Stimulated activated naive CD8-positive, alpha-beta T cell treated with anti-CD3 and anti-CD28 coated beads, Interleukin-15, Interleukin-2, amounts not matched to agents 100 ng/mL and 50 ng/mL, for 24 hours (primary cell): ENCODE results near the gene LRFN3.

Source experiments
- H3K27ac Mint-ChIP-seq: one replicate; pipeline ENCODE4 v1.8.0; 2021; ENCODE audit warnings: mild to moderate bottlenecking, mixed read lengths
- H3K27me3 Mint-ChIP-seq: one replicate; pipeline ENCODE4 v1.8.0; 2021; ENCODE audit warnings: mixed read lengths
- H3K36me3 Mint-ChIP-seq: one replicate; pipeline ENCODE4 v1.8.0; 2021; ENCODE audit warnings: low read depth, mixed read lengths
- H3K4me1 Mint-ChIP-seq: one replicate; pipeline ENCODE4 v1.8.0; 2021; ENCODE audit warnings: low read depth, mixed read lengths
- H3K4me3 Mint-ChIP-seq: one replicate; pipeline ENCODE4 v1.8.0; 2021; ENCODE audit warnings: mild to moderate bottlenecking, mixed read lengths
- H3K9me3 Mint-ChIP-seq: one replicate; pipeline ENCODE4 v1.8.0; 2021; ENCODE audit warnings: mixed read lengths

The LRFN3 gene

GRCh38 chr19:35919306-35919705, 16.9 kb upstream of the LRFN3 start:
- Mint-ChIP-seq H3K4me1 (peaks cover 4% of the 10 kb centered on the region), H3K27ac (no peak overlapping the region), H3K36me3 (no peaks in the 10 kb centered on the region), H3K9me3 (no peaks in the 10 kb centered on the region), H3K27me3 (no peaks in the 10 kb centered on the region), H3K4me3 (no peak overlapping the region)

DNA sequence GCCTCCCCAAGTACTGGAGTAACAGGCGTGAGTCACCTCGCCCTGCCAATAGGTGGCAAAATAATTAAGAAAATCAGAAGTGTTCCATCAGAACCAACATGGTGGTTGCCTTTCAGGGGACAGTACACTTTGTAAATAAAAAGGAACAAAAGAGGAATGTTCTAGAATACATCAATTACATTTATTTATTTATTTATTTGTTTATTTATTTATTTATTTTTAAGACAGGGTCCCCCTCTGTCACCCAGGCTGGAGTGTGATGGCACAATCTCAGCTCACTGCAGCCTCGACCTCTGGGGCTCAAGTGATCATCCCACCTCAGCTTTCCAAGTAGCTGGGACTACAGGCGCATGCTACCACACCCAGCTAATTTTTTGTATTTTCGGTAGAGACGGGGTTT, 15.2 kb upstream of the LRFN3 start:
- H3K4me1 Mint-ChIP-seq, result no peaks in the 10 kb centered on the region
- H3K36me3 Mint-ChIP-seq, result no peaks in the 10 kb centered on the region
- no peak overlapping the region for H3K4me3 Mint-ChIP-seq
- no peaks in the 10 kb centered on the region for H3K27me3 Mint-ChIP-seq
- H3K27ac Mint-ChIP-seq, result no peak overlapping the region
- peaks cover 6% of the 10 kb centered on the region for H3K9me3 Mint-ChIP-seq

DNA sequence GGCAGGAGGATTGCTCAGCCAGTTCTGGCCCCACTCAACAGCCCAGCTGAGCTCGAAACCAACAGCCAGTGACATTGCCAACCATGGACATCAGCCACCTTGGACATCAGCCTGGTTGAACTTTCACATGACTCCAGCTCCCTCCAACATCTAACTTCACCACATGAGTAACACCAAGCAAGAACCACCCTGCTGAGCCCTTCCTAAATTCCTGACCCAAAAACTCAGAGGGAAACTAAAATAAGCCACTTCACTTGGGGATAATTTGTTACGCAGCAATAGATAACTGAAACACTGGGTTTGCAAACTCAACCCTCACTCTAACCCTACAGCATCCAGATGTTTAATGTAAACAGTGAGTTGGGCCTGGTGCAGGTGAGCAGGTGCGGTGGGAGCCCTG, 10.7 kb upstream of the LRFN3 start:
- no peaks in the 10 kb centered on the region for H3K36me3 Mint-ChIP-seq
- no peak overlapping the region for H3K27ac Mint-ChIP-seq
- no peaks in the 10 kb centered on the region for H3K27me3 Mint-ChIP-seq
- peaks cover 8% of the 10 kb centered on the region for H3K9me3 Mint-ChIP-seq
- no peak overlapping the region for H3K4me3 Mint-ChIP-seq
- peaks cover 20% of the 10 kb centered on the region for H3K4me1 Mint-ChIP-seq

DNA sequence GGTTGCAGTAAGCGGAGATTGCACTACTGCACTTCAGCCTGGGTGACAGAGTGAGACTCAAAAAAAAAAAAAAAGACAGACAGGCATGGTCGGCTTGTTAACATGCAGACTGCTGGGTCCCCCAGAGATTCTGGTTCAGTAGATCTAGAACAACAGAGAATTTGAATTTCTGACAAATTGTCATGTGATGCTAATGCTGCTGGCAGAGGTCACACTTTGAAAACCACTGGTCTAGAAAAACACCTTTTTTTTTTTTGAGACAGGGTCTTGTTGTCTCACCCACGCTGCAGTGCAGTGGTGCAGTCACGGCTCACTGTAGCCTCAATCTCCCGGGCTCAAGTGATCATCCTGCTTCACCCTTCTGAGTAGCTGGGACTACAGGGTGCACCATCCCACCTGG, 7.7 kb upstream of the LRFN3 start:
- Mint-ChIP-seq H3K27me3 (no peaks in the 10 kb centered on the region), H3K4me3 (no peak overlapping the region)

GRCh38 chr19:35929876-35930275, 6.3 kb upstream of the LRFN3 start:
- peaks cover 8% of the 10 kb centered on the region for H3K9me3 Mint-ChIP-seq
- H3K36me3 Mint-ChIP-seq, result no peaks in the 10 kb centered on the region
- H3K4me1 Mint-ChIP-seq, result peaks cover 36% of the 10 kb centered on the region
- H3K4me3 Mint-ChIP-seq, result peak overlapping the region; percentile 60
- H3K27ac Mint-ChIP-seq, result peak overlapping the region; percentile 69
- H3K27me3 Mint-ChIP-seq, result no peaks in the 10 kb centered on the region

More for the DNA sequence above, 7.7 kb upstream of the LRFN3 start:
- peaks cover 36% of the 10 kb centered on the region for H3K4me1 Mint-ChIP-seq
- no peaks in the 10 kb centered on the region for H3K36me3 Mint-ChIP-seq
- peak overlapping the region; percentile 22 for H3K27ac Mint-ChIP-seq
- peaks cover 8% of the 10 kb centered on the region for H3K9me3 Mint-ChIP-seq

- Mint-ChIP-seq H3K27ac (peak overlapping the region; percentile 83), H3K36me3 (no peaks in the 10 kb centered on the region), H3K9me3 (no peaks in the 10 kb centered on the region), H3K4me3 (peak overlapping the region; percentile 81), H3K27me3 (no peaks in the 10 kb centered on the region), H3K4me1 (peaks cover 41% of the 10 kb centered on the region)
Measured at GRCh38 chr19:35931161-35931873, 4.9 kb upstream of the LRFN3 start.

- Mint-ChIP-seq H3K9me3 (no peaks in the 10 kb centered on the region), H3K27ac (no peak overlapping the region), H3K36me3 (no peaks in the 10 kb centered on the region), H3K4me3 (peak overlapping the region; percentile 53), H3K4me1 (peaks cover 37% of the 10 kb centered on the region), H3K27me3 (no peaks in the 10 kb centered on the region)
Measured at GRCh38 chr19:35931874-35932202, 4.3 kb upstream of the LRFN3 start.

- H3K27me3 Mint-ChIP-seq, result no peaks in the 10 kb centered on the region
Measured at GRCh38 chr19:35932291-35932936, 3.8 kb upstream of the LRFN3 start.

DNA sequence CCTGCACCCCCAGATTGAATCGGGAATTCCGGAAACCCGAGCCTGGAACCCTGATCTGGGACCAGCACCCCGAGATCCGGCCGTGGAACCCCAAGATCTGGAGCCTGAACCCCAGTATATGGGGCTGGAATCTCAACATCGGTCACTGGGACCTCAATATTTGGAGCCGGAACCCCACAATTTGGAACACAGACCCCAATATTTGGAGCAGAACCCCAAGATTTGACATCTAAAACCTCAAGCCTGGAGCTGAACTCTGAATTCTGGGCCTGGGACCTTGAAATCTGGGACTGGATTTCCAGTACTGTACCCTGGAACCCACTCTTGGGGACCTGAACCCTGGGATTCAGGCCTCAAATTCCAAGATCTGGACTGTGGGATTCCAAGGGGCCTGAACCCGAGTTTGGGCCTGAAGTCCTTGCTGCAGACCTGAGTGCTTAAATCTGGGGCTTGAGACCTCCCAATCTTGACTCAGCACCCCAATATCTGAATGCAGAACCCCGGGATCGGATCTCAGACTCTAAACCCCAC, 629 bp downstream of the LRFN3 start:
- H3K27ac Mint-ChIP-seq, result no peak overlapping the region
- no peaks in the 10 kb centered on the region for H3K9me3 Mint-ChIP-seq
- no peaks in the 10 kb centered on the region for H3K27me3 Mint-ChIP-seq
- peaks cover 29% of the 10 kb centered on the region for H3K4me1 Mint-ChIP-seq
- H3K36me3 Mint-ChIP-seq, result no peaks in the 10 kb centered on the region
- H3K4me3 Mint-ChIP-seq, result peak overlapping the region; percentile 73

More at GRCh38 chr19:35932291-35932936, 3.8 kb upstream of the LRFN3 start:
- H3K4me3 Mint-ChIP-seq, result no peak overlapping the region
- peaks cover 41% of the 10 kb centered on the region for H3K4me1 Mint-ChIP-seq
- H3K27ac Mint-ChIP-seq, result no peak overlapping the region
- H3K9me3 Mint-ChIP-seq, result no peaks in the 10 kb centered on the region
- no peaks in the 10 kb centered on the region for H3K36me3 Mint-ChIP-seq

DNA sequence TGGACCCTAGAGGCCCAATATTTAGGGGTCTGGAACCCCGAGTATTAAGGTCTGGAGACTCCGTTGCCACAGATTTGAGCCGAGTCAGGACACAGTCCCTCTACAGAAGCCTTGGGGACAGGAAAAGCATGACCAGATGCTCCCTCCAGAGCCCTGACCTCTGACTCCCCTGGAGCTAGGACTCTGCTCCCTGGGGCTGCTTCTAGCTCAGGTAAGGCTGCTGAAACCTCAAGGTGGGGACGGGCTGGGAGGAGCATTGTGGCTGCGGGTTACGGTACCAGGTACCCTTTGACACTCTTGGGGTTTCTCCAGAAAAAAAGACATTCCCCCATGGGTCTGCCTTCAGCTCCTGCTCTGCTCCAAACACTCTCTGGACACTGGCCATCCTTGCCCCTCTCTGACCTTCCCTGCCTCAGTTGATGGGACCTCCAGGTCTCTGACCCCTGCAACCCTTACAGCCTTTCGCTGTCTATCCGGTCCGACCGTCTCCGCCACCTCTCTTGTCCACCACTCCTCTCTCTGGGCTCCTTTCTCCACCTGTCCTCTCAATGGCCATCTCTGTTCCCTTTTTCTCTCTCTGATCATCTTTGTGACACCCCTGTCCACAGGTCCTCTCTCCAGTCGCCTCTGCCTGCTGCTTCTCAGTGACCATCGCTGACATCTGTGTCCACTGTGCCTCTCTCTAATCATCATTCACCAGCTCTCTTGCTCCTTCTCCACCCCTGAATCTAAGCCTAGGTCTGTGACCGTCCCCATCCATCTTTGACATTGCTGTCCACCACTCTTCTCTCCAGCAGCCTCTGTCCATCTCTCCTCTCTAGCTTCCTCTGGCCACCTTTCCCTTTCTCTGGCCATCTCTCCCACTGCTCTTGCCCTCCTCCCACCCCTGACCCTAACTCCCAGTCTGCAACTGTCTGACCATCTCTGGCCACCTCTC, 1.4 kb downstream of the LRFN3 start:
- Mint-ChIP-seq H3K9me3 (no peaks in the 10 kb centered on the region), H3K4me1 (peaks cover 24% of the 10 kb centered on the region), H3K4me3 (peak overlapping the region; percentile 73), H3K27ac (no peak overlapping the region), H3K36me3 (no peaks in the 10 kb centered on the region), H3K27me3 (no peaks in the 10 kb centered on the region)

- Mint-ChIP-seq H3K36me3 (no peaks in the 10 kb centered on the region), H3K27ac (no peak overlapping the region), H3K4me1 (peaks cover 24% of the 10 kb centered on the region), H3K9me3 (no peaks in the 10 kb centered on the region), H3K4me3 (peak overlapping the region; percentile 73), H3K27me3 (no peaks in the 10 kb centered on the region)
Measured at GRCh38 chr19:35938282-35939224, 2.4 kb downstream of the LRFN3 start.

DNA sequence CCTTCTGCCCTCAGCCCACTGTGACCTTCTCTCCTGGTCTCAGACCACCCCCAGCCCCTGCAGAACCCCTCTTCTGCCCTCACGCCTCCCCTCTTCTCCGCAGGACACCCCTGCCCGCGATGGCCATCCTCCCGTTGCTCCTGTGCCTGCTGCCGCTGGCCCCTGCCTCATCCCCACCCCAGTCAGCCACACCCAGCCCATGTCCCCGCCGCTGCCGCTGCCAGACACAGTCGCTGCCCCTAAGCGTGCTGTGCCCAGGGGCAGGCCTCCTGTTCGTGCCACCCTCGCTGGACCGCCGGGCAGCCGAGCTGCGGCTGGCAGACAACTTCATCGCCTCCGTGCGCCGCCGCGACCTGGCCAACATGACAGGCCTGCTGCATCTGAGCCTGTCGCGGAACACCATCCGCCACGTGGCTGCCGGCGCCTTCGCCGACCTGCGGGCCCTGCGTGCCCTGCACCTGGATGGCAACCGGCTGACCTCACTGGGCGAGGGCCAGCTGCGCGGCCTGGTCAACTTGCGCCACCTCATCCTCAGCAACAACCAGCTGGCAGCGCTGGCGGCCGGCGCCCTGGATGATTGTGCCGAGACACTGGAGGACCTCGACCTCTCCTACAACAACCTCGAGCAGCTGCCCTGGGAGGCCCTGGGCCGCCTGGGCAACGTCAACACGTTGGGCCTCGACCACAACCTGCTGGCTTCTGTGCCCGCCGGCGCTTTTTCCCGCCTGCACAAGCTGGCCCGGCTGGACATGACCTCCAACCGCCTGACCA, 3.3 kb downstream of the LRFN3 start:
- Mint-ChIP-seq H3K27ac (no peak overlapping the region), H3K4me3 (no peak overlapping the region), H3K4me1 (peaks cover 24% of the 10 kb centered on the region)

GRCh38 chr19:35940078-35940775, 4.1 kb downstream of the LRFN3 start:
- Mint-ChIP-seq H3K4me3 (no peak overlapping the region), H3K4me1 (peaks cover 24% of the 10 kb centered on the region), H3K27me3 (no peaks in the 10 kb centered on the region), H3K36me3 (peaks cover 4% of the 10 kb centered on the region), H3K9me3 (no peaks in the 10 kb centered on the region), H3K27ac (no peak overlapping the region)

More for the DNA sequence above, 3.3 kb downstream of the LRFN3 start:
- Mint-ChIP-seq H3K27me3 (no peaks in the 10 kb centered on the region), H3K36me3 (peaks cover 4% of the 10 kb centered on the region), H3K9me3 (no peaks in the 10 kb centered on the region)
